ENCODE results near the gene FNDC3B. TPM values are rescaled to one million over a fixed set of nuclear protein-coding genes. Genes with fewer than 3 reads are reported as not detected.

The FNDC3B gene
- total and polyA plus RNA-seq, 2 of the 8 experiments (the other 6 are each of a cell fraction or from before 2014, with no cell fraction given), result 14.1 to 44.4 TPM

DNA sequence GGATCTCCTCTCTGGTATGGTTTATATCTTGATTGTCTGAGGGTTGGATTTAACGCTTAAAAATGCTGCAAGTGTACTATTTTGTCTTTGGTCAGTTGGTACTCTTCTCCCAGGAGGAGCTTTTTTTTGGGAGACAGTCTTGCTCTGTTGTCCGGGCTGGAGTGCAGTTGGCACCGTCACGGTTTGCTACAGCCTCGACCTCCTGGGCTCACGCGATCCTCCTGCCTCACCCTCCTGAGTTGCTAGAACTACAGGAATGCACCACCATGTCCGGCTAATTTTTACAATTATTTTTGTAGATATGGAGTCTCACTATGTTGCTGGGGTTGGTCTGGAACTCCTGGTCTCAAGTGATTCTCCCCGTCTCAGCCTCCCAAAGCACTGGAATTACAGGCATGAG, 89.5 kb downstream of the FNDC3B start:
- no peaks in the 10 kb centered on the region for H3K27me3 ChIP-seq (replicated peaks in 1 of 4; ENCODE audit: control insufficient read depth in 3 of 4, extremely low read depth in 1 of 4, insufficient read depth in 3 of 4, low read length in 3 of 4)
- WGBS, 2 experiments (ENCODE audit: extremely low coverage in 1 of 2, insufficient coverage in 1 of 2, insufficient read length in 1 of 2, insufficient replicate concordance in 2 of 2, low coverage in 1 of 2, low lambda C conversion rate in 2 of 2, missing lambda C conversion rate in 1 of 2), result 93% methylated on average over 9 of the region's 9 CpGs; no CpG with 5 or more reads in 1 of the 2 experiments
- H4K91ac ChIP-seq (replicated peaks; ENCODE audit: insufficient read length, low read length), result no peak overlapping the region
- H3K23ac ChIP-seq (ENCODE audit: insufficient read length), result no peak overlapping the region
- no peak overlapping the region for H2BK15ac ChIP-seq (ENCODE audit: low read length)
- H3K9me3 ChIP-seq (ENCODE audit: insufficient read depth in 2 of 2, low read depth in 1 of 2, low read length in 1 of 2), result no peaks in the 10 kb centered on the region
- no peak overlapping the region for H2BK120ac ChIP-seq (replicated peaks; ENCODE audit: low read depth, low read length)
- H4K20me1 ChIP-seq (replicated peaks in 1 of 2; ENCODE audit: control insufficient read depth in 1 of 2, insufficient read depth in 2 of 2, low read length in 2 of 2), result no peaks in the 10 kb centered on the region
- no peak overlapping the region for H3K18ac ChIP-seq (ENCODE audit: extremely low read depth, low read length)
- no peak overlapping the region for H3K4me2 ChIP-seq (ENCODE audit: insufficient read depth in 1 of 2, low read depth in 2 of 2, low read length in 2 of 2)
- H3K27ac ChIP-seq (ENCODE audit: low read depth, low read length), result no peak overlapping the region
- peaks cover 0 to 3% (median 1%) of the 10 kb centered on the region in 4 experiments; a peak in 2 of 8 replicates for H3K36me3 ChIP-seq (ENCODE audit: control insufficient read depth in 2 of 4, insufficient read depth in 4 of 4, low read length in 3 of 4)
- no peak overlapping the region for H2AK5ac ChIP-seq (ENCODE audit: low read depth, low read length)
- no peak overlapping the region for H2BK5ac ChIP-seq (ENCODE audit: low read depth, low read length)
- H3K79me1 ChIP-seq (ENCODE audit: low read depth, low read length), result peaks cover 5% of the 10 kb centered on the region; the same call in 1 of the 2 replicates
- H2BK20ac ChIP-seq (ENCODE audit: low read length), result no peak overlapping the region
- ChIA-PET POLR2A (ENCODE audit: partially characterized antibody) (interaction anchor here (0.6 to 1.3 kb wide), 2 partner anchors 18 to 81 kb away, joined by 3 to 6 read pairs; no protein-coding TSS in a partner anchor), CTCF (ENCODE audit: partially characterized antibody) (interaction anchor here (1.5 kb wide), 1 partner anchor 204 kb away, joined by 4 read pairs; no protein-coding TSS in a partner anchor)
- H3K4me1 ChIP-seq (replicated peaks in 1 of 4; ENCODE audit: control insufficient read depth in 3 of 4, insufficient read depth in 4 of 4, low read length in 3 of 4), result peaks cover 0 to 9% (median 5%) of the 10 kb centered on the region in 4 experiments; a peak in 6 of 7 replicates
- H4K8ac ChIP-seq (ENCODE audit: extremely low read depth, insufficient read depth, low read length), result no peak overlapping the region
- DNase-seq (ENCODE audit: low read depth in 1 of 2, low spot score in 2 of 2) (no peak), FAIRE-seq (no peak)
- H3K56ac ChIP-seq (replicated peaks; ENCODE audit: insufficient read length, low read depth, low read length), result no peak overlapping the region
- no peak overlapping the region for H3K14ac ChIP-seq (ENCODE audit: insufficient read length)
- no peak overlapping the region for H3K4me3 ChIP-seq (ENCODE audit: extremely low read depth in 1 of 4, insufficient read depth in 2 of 4, low read depth in 3 of 4, low read length in 4 of 4)
- H3K79me2 ChIP-seq (ENCODE audit: control insufficient read depth in 1 of 2, insufficient read depth in 2 of 2, low read length in 2 of 2), result peaks cover 0 to 73% of the 10 kb centered on the region in 2 experiments
- H3K4ac ChIP-seq (replicated peaks; ENCODE audit: insufficient read length, low read depth, low read length), result no peak overlapping the region
- H2AFZ ChIP-seq (ENCODE audit: low read length), result no peak overlapping the region
- H3K23me2 ChIP-seq (ENCODE audit: low read depth, low read length), result no peaks in the 10 kb centered on the region
- no peak overlapping the region for H3K9ac ChIP-seq (replicated peaks in 1 of 4; ENCODE audit: extremely low read depth in 1 of 4, low read depth in 3 of 4, low read length in 3 of 4)
- H2BK12ac ChIP-seq (ENCODE audit: low read depth, low read length), result no peak overlapping the region; the same call in 1 of the 2 replicates
- H4K5ac ChIP-seq (ENCODE audit: insufficient read length, low read depth, low read length), result no peak overlapping the region
- TF ChIP-seq CTCF (IDR thresholded peaks at IDR 0.05; ENCODE audit: control extremely low read depth in 1 of 3, insufficient read depth in 1 of 3, low read depth in 1 of 3, low read length in 3 of 3), result no peak
- TF ChIP-seq ASH2L (IDR thresholded peaks at IDR 0.05; ENCODE audit: low read length), result no peak
- TF ChIP-seq ATF3 (IDR thresholded peaks at IDR 0.05; ENCODE audit: insufficient read depth, low read depth, low read length), result no peak
- no peak for TF ChIP-seq SIN3A (conservative IDR thresholded peaks at IDR 0.05 in 1 of 2, IDR thresholded peaks at IDR 0.05 in 1 of 2; ENCODE audit: low read depth in 1 of 2, low read length in 2 of 2)
- TF ChIP-seq ZNF274 (IDR thresholded peaks at IDR 0.05; ENCODE audit: borderline replicate concordance, extremely low read depth, low read length), result no peak
- no peak for TF ChIP-seq BRCA1 (IDR thresholded peaks at IDR 0.05; ENCODE audit: low read depth, low read length)
- no peak for TF ChIP-seq MAFK (IDR thresholded peaks at IDR 0.05; ENCODE audit: low read depth, low read length)
- no peak for TF ChIP-seq BCL11A (IDR thresholded peaks at IDR 0.05; ENCODE audit: low read depth in 2 of 2, low read length in 2 of 2)
- no peak for TF ChIP-seq KDM1A (IDR thresholded peaks at IDR 0.05; ENCODE audit: borderline replicate concordance, low read length)
- TF ChIP-seq TAF7 (optimal IDR thresholded peaks at IDR 0.05; ENCODE audit: borderline replicate concordance, low read depth, low read length), result no peak
